K562 (cell line): ENCODE data around the gene MAK. TPM values are rescaled to one million over a fixed set of nuclear protein-coding genes. Genes with fewer than 3 reads are reported as not detected.
"Not testable (repeated sequence)": the region's sequence is repeated elsewhere in the genome, so short reads cannot be mapped to it uniquely, and the experiment has no call there.

Experiments
- ATAC-seq: fragments of 200-7000 bp; cut with Tn5 transposase; 3 replicates; pipeline ENCODE4 v1.9.1; 2020; ENCODE audit warnings: moderate library complexity
- BruUV-seq: library from RNA; stranded (reverse); fragments of 400-500 nt; replicated peaks from 2 replicates; lab custom pipeline; 2021; lab: Mats Ljungman, UMichigan
- CTCF ChIA-PET: fragments of 300-600 bp; formaldehyde crosslinking; extraction: SDS; loops from one replicate; lab custom pipeline; 2021; ENCODE audit warnings: low intra/inter-chr PET ratio; lab: Yijun Ruan, JAX
- POLR2A ChIA-PET: fragments of 300-600, 350-650 bp; sonication (Branson Sonifier 250); formaldehyde crosslinking; extraction: SDS; loops from one replicate; lab custom pipeline; 2021; ENCODE audit warnings: antibody characterized with exemption, inconsistent platforms; lab: Yijun Ruan, JAX
- DNase-seq, 4 experiments: peaks; one replicate each; pipeline versions ENCODE4 v3.0.0 to v3.0.0-alpha.2; 2011 to 2018; ENCODE audit warnings: low spot score in 3 of 4, mixed read lengths in 3 of 4; ENCODE audit errors: extremely low read depth in 1 of 4
- FAIRE-seq: peaks from 2 replicates; lab custom pipeline; 2011; peaks lifted over from hg19 to GRCh38; lab: Jason Lieb, UNC
- H2AFZ ChIP-seq: 2 replicates; pipeline ENCODE4 v1.6.0; 2011; ENCODE audit warnings: low read depth, low read length, control low read depth, inconsistent platforms
- H3K27ac ChIP-seq: fragments of 200-600 bp; 3 replicates; pipeline ENCODE4 v1.8.0; 2011; ENCODE audit warnings: low read depth, mild to moderate bottlenecking, control low read depth, inconsistent platforms, low read length, moderate library complexity, mixed read lengths; ENCODE audit errors: extremely low read depth
- H3K27me3 ChIP-seq, 2 experiments: fragments of 300-600 bp in 1 of 2; 2 replicates in 1 of 2; 3 replicates in 1 of 2; pipeline versions ENCODE4 v1.6.0 to v1.8.0; 2011; ENCODE audit warnings: inconsistent platforms in 2 of 2, low read length in 2 of 2, mild to moderate bottlenecking in 1 of 2, mixed read lengths in 1 of 2, moderate library complexity in 1 of 2; ENCODE audit not compliant: control insufficient read depth in 2 of 2, insufficient read depth in 2 of 2
- H3K36me3 ChIP-seq: fragments of 300-600 bp; 3 replicates; pipeline ENCODE4 v1.8.0; 2011; ENCODE audit warnings: mild to moderate bottlenecking, low read length, inconsistent platforms; ENCODE audit not compliant: control insufficient read depth, insufficient read depth
- H3K4me1 ChIP-seq, 2 experiments: fragments of 200-600 bp in 1 of 2; replicated peaks in 1 of 2; 2 replicates in 1 of 2; 3 replicates in 1 of 2; pipeline versions ENCODE4 v1.5.1 to v1.8.0; 2011; ENCODE audit warnings: inconsistent platforms in 2 of 2, low read length in 2 of 2, mild to moderate bottlenecking in 1 of 2, mixed read lengths in 1 of 2, moderate library complexity in 1 of 2; ENCODE audit not compliant: control insufficient read depth in 2 of 2, insufficient read depth in 2 of 2
- H3K4me2 ChIP-seq: 2 replicates; pipeline ENCODE4 v1.6.1; 2011; ENCODE audit warnings: low read length, control low read depth, inconsistent platforms, mixed read lengths; ENCODE audit not compliant: insufficient read depth
- H3K4me3 ChIP-seq: fragments of 200-600 bp; sonication (generic), shearing (Covaris generic); 2 replicates; pipeline ENCODE4 v1.5.1; 2016; ENCODE audit warnings: control low read depth, inconsistent platforms
- H3K79me2 ChIP-seq: fragments of 200-600 bp; 3 replicates; pipeline ENCODE4 v1.8.0; 2011; ENCODE audit warnings: low read length, inconsistent platforms; ENCODE audit not compliant: control insufficient read depth, insufficient read depth
- H3K9ac ChIP-seq, 2 experiments: 2 replicates each; pipeline versions ENCODE4 v1.6.0 to v1.6.1; 2011; ENCODE audit warnings: low read depth in 2 of 2, low read length in 2 of 2, control low read depth in 1 of 2, inconsistent platforms in 1 of 2, mild to moderate bottlenecking in 1 of 2, mixed read lengths in 1 of 2; ENCODE audit not compliant: insufficient read depth in 1 of 2
- H3K9me1 ChIP-seq: one replicate; pipeline ENCODE4 v1.6.0; 2011; ENCODE audit warnings: inconsistent platforms, mild to moderate bottlenecking, low read length, moderate library complexity; ENCODE audit not compliant: control insufficient read depth, insufficient read depth
- H3K9me3 ChIP-seq: replicated peaks from 2 replicates; pipeline ENCODE4 v1.5.1; 2011; ENCODE audit warnings: low read depth, low read length, inconsistent platforms; ENCODE audit not compliant: control insufficient read depth, insufficient read depth
- H4K20me1 ChIP-seq: replicated peaks from 2 replicates; pipeline ENCODE4 v1.6.1; 2011; ENCODE audit warnings: low read length, inconsistent platforms, mixed read lengths; ENCODE audit not compliant: control insufficient read depth, insufficient read depth
- CBFA2T3 ChIP-seq: fragments of 450-650 bp; IDR thresholded peaks from 2 replicates; pipeline ENCODE4 v1.6.1; 2017
- CTBP1 ChIP-seq: fragments of 450-650 bp; IDR thresholded peaks from 2 replicates; pipeline ENCODE4 v1.6.1; 2016; ENCODE audit warnings: borderline replicate concordance
- L3MBTL2 ChIP-seq: fragments of 450-650 bp; IDR thresholded peaks from 2 replicates; pipeline ENCODE4 v1.6.1; 2016; ENCODE audit warnings: mild to moderate bottlenecking, moderate library complexity
- TCF7 ChIP-seq: sonication (generic); IDR thresholded peaks from 2 replicates; pipeline ENCODE4 v1.6.1; 2016; ENCODE audit warnings: antibody characterized with exemption, borderline replicate concordance
- TEAD1 ChIP-seq, 2 experiments: fragments of 450-650 bp in 1 of 2; sonication (generic) in 1 of 2; formaldehyde crosslinking; IDR thresholded peaks; 2 replicates each; pipeline versions ENCODE4 v1.4.0 to v1.8.0; 2020 to 2022; ENCODE audit warnings: mild to moderate bottlenecking in 2 of 2, missing genetic modification reagents in 1 of 2
- TRIM24 ChIP-seq, 2 experiments: fragments of 450-650 bp; IDR thresholded peaks; 2 replicates each; pipeline ENCODE4 v1.6.1; 2016
- WGBS: fragments of 100-300 bp; shearing (Covaris generic); methylation state at CpG from one replicate; pipeline ENCODE4 v1.1.6; 2016; ENCODE audit warnings: low coverage, mixed read lengths; ENCODE audit not compliant: insufficient coverage; ENCODE audit errors: missing lambda C conversion rate; 5-methylcytosine and 5-hydroxymethylcytosine counted together
- in situ Hi-C: fragments of 300-500 bp; cut with MboI; formaldehyde crosslinking; loops from 4 replicates; pipeline ENCODE4 v1.15.0; 2018; ENCODE audit warnings: inconsistent platforms, mixed read lengths
- intact Hi-C: fragments of 100-400 bp; cut with micrococcal nuclease; formaldehyde crosslinking; loops from 2 replicates; pipeline ENCODE4 v1.14.2; 2022
- polyA plus RNA-seq, 8 experiments: library from polyadenylated mRNA; depleted of rRNA in 4 of 8; stranded (reverse) in 5 of 8; unstranded in 3 of 8; fragments of >200 nt; fragmentation: Nextera tagmentation in 2 of 8; fragmentation: Illumina TruSeq in 1 of 8; extraction: Ambion mirVana in 2 of 8; extraction: Trizol in 1 of 8; gene quantifications; 2 replicates each; pipeline versions ENCODE4 v1.2.1 to v1.2.3, GENCODE V29; 2011 to 2014; ENCODE audit warnings: inconsistent platforms in 1 of 8, missing spikeins in 1 of 8
- total RNA-seq, 7 experiments: library from RNA; depleted of rRNA in 6 of 7; stranded (reverse); fragments of >200 nt in 6 of 7; fragmentation: Illumina TruSeq in 2 of 7; extraction: Trizol in 2 of 7; gene quantifications; 2 replicates each; pipeline versions ENCODE4 v1.2.1 to v1.2.3, GENCODE V29; 2011 to 2021; ENCODE audit warnings: low replicate concordance in 1 of 7
- TF ChIP-seq, protein P1 (sequence below): fragments of 250-450 bp; sonication (Bioruptor Pico); IDR thresholded peaks from 2 replicates; pipeline ENCODE4 v1.5.1; 2021; ENCODE audit warnings: mild to moderate bottlenecking
- TF ChIP-seq, protein P2 (sequence below), 2 experiments: fragments of 450-650 bp; IDR thresholded peaks; 2 replicates each; pipeline ENCODE4 v1.6.1; 2016
- TF ChIP-seq, protein P3 (sequence below): fragments of 450-650 bp; IDR thresholded peaks from 2 replicates; pipeline ENCODE4 v1.6.1; 2016; ENCODE audit warnings: mild to moderate bottlenecking

The MAK gene
- total and polyA plus RNA-seq, 9 of the 15 experiments (the other 6 are each of a cell fraction or from before 2014, with no cell fraction given): 0.25 to 1.1 (median 0.53) TPM

DNA sequence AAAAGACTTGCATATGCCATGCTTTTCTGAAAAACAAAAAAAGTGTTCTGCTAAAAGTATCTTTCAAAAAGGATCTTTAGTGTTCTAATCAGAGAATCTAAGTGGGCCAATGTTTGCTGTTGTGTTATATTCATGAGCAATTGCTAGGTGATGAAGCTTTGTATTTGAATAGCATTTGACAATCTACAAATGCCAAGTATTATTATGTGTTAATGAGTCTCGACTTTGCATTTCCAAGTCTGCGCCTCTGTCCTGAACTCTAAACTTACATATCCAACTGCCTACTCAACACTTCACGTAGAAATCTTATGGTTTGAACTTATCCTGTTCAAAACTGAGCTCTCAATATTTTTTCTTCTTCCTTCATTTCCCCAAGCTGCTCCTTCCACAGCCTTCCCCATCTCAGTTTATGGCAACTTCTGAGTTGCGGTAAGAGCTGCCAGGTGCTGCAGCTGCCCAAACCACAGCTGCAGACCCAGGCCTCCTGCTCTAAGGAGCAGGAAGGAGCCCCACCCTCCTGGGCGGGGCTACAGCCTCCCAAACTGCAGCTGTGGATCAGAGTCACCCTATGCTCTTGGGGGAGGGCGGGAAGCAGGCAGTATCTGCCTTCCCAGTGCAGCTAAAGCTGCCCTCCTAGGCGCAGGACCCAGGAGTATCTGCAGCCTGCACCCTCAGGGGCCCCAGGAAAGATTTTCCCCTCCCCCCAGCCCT, 16.7 kb upstream of the MAK start:
- BruUV-seq: no TSS peak
- Histone ChIP-seq H3K79me2 (no peaks in the 10 kb centered on the region), H3K4me1 (peaks cover 8 to 11% of the 10 kb centered on the region in 2 experiments; a peak in 3 of 5 replicates), H3K27me3 (no peaks in the 10 kb centered on the region), H2AFZ (no peak overlapping the region), H3K36me3 (no peaks in the 10 kb centered on the region), H3K27ac (no peak overlapping the region), H3K4me3 (no peak overlapping the region), H3K9me1 (no peaks in the 10 kb centered on the region), H3K9ac (no peak overlapping the region), H3K9me3 (peaks cover 8% of the 10 kb centered on the region), H4K20me1 (no peaks in the 10 kb centered on the region), H3K4me2 (no peak overlapping the region)
- intact Hi-C loops: no loop called here
- WGBS: 45% methylated on average over 6 of the region's 7 CpGs
- DNase-seq (peak in 1 of 4 experiments; percentile 56), FAIRE-seq (no peak), ATAC-seq (peak; percentile 78)
- ChIA-PET POLR2A (interaction anchor here (1.2 kb wide), 1 partner anchor 17 kb away, joined by 3 read pairs; the partner anchor contains the start of gene MAK), CTCF (no interaction called here)
- in situ Hi-C loops: no loop called here
- TF ChIP-seq CBFA2T3: peak; percentile 44; the same call in 1 of the 2 replicates
- TF ChIP-seq TCF7: no peak

DNA sequence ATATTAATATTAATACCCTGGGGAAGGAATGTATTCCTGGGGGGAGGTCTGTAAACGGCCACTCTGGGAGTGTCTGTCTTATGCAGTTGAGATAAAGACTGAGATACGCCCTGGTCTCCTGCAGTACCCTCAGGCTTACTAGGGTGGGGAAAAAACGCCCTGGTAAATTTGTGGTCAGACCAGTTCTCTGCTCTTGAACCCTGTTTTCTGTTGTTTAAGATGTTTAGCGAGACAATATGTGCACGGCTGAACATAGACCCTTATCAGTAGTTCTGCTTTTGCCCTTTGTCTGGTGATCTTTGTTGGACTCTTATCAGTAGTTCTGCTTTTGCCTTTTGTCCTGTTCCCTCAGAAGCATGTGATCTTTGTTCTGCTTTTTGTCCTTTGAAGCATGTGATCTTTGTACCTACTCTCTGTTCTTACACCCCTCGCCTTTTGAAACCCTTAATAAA, 15.5 kb upstream of the MAK start:
- DNase-seq, in situ Hi-C loops, FAIRE-seq, ATAC-seq, H3K9me3 ChIP-seq, H3K27me3 ChIP-seq, H2AFZ ChIP-seq, BruUV-seq, H3K4me2 ChIP-seq, H3K36me3 ChIP-seq, H3K9me1 ChIP-seq, H3K9ac ChIP-seq, H3K79me2 ChIP-seq, POLR2A ChIA-PET, H4K20me1 ChIP-seq, H3K27ac ChIP-seq, intact Hi-C loops, H3K4me3 ChIP-seq: not testable (repeated sequence)
- WGBS: 22% methylated on average over 6 of the region's 6 CpGs
- CTCF ChIA-PET: interaction anchor here (0.6 kb wide), 1 partner anchor 428 kb away, joined by 3 read pairs; no protein-coding TSS in a partner anchor
- peaks cover 8 to 11% of the 10 kb centered on the region in 2 experiments; a peak in 3 of 5 replicates for H3K4me1 ChIP-seq
- TF ChIP-seq, protein P1, sequence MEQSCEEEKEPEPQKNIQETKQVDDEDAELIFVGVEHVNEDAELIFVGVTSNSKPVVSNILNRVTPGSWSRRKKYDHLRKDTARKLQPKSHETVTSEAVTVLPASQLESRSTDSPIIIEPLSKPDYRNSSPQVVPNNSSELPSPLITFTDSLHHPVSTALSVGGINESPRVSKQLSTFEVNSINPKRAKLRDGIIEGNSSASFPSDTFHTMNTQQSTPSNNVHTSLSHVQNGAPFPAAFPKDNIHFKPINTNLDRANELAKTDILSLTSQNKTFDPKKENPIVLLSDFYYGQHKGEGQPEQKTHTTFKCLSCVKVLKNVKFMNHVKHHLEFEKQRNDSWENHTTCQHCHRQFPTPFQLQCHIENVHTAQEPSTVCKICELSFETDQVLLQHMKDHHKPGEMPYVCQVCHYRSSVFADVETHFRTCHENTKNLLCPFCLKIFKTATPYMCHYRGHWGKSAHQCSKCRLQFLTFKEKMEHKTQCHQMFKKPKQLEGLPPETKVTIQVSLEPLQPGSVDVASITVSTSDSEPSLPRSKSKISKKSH: peak; percentile 89
- TF ChIP-seq L3MBTL2: peak; percentile 87
- TF ChIP-seq, protein P2, sequence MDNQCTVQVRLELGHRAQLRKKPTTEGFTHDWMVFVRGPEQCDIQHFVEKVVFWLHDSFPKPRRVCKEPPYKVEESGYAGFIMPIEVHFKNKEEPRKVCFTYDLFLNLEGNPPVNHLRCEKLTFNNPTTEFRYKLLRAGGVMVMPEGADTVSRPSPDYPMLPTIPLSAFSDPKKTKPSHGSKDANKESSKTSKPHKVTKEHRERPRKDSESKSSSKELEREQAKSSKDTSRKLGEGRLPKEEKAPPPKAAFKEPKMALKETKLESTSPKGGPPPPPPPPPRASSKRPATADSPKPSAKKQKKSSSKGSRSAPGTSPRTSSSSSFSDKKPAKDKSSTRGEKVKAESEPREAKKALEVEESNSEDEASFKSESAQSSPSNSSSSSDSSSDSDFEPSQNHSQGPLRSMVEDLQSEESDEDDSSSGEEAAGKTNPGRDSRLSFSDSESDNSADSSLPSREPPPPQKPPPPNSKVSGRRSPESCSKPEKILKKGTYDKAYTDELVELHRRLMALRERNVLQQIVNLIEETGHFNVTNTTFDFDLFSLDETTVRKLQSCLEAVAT (IDR thresholded peaks at IDR 0.05): peak in 1 of 2 experiments; percentile 89; a peak in 2 of 4 replicates
- TF ChIP-seq CTBP1: 0 out of 2 replicates have a peak, but pooled peaks have one; percentile 20
- TF ChIP-seq TRIM24 (IDR thresholded peaks at IDR 0.05): peak; percentile 84 to 93
- 0 out of 4 replicates have a peak, but pooled peaks of 1 of the 2 experiments have one; percentile 27 for TF ChIP-seq TEAD1 (CRISPR knock-in tag; IDR thresholded peaks at IDR 0.05)
- TF ChIP-seq, protein P3, sequence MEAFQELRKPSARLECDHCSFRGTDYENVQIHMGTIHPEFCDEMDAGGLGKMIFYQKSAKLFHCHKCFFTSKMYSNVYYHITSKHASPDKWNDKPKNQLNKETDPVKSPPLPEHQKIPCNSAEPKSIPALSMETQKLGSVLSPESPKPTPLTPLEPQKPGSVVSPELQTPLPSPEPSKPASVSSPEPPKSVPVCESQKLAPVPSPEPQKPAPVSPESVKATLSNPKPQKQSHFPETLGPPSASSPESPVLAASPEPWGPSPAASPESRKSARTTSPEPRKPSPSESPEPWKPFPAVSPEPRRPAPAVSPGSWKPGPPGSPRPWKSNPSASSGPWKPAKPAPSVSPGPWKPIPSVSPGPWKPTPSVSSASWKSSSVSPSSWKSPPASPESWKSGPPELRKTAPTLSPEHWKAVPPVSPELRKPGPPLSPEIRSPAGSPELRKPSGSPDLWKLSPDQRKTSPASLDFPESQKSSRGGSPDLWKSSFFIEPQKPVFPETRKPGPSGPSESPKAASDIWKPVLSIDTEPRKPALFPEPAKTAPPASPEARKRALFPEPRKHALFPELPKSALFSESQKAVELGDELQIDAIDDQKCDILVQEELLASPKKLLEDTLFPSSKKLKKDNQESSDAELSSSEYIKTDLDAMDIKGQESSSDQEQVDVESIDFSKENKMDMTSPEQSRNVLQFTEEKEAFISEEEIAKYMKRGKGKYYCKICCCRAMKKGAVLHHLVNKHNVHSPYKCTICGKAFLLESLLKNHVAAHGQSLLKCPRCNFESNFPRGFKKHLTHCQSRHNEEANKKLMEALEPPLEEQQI: 0 out of 2 replicates have a peak, but pooled peaks have one; percentile 34
